Measurements from ENCODE around the gene NHLRC4. TPM values are rescaled to one million over a fixed set of nuclear protein-coding genes. Genes with fewer than 3 reads are reported as not detected.

Gene NHLRC4
- total and polyA plus RNA-seq, 2 of the 13 experiments (the other 11 are each of a cell fraction or from before 2014, with no cell fraction given): 0.40 to 0.59 TPM

DNA sequence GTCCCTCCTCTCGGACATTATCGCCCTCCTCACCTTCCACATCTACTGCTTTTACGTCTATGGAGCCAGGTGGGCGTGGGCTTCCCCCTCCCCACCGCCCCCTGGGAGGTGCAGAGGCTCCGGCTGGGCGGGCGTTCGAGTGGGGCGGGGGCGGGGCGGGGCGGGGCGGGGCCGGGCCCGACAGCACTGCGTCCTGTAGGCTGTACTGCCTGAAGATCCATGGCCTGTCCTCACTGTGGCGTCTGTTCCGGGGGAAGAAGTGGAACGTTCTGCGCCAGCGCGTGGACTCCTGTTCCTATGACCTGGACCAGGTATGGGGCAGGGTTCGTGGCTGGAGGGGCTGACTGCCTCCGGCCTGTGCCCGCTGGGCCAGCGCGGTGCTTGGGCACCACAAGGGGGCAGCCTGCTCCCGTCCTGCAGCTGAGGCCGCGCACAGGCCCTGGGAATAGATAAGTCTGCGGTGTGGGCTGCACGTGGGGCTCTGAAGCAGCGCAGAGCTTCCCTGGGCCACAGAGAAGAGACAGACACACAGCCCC lies 12.1 kb downstream of the NHLRC4 start (continued):
- TF ChIP-seq, protein P1, sequence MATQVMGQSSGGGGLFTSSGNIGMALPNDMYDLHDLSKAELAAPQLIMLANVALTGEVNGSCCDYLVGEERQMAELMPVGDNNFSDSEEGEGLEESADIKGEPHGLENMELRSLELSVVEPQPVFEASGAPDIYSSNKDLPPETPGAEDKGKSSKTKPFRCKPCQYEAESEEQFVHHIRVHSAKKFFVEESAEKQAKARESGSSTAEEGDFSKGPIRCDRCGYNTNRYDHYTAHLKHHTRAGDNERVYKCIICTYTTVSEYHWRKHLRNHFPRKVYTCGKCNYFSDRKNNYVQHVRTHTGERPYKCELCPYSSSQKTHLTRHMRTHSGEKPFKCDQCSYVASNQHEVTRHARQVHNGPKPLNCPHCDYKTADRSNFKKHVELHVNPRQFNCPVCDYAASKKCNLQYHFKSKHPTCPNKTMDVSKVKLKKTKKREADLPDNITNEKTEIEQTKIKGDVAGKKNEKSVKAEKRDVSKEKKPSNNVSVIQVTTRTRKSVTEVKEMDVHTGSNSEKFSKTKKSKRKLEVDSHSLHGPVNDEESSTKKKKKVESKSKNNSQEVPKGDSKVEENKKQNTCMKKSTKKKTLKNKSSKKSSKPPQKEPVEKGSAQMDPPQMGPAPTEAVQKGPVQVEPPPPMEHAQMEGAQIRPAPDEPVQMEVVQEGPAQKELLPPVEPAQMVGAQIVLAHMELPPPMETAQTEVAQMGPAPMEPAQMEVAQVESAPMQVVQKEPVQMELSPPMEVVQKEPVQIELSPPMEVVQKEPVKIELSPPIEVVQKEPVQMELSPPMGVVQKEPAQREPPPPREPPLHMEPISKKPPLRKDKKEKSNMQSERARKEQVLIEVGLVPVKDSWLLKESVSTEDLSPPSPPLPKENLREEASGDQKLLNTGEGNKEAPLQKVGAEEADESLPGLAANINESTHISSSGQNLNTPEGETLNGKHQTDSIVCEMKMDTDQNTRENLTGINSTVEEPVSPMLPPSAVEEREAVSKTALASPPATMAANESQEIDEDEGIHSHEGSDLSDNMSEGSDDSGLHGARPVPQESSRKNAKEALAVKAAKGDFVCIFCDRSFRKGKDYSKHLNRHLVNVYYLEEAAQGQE (IDR thresholded peaks at IDR 0.05; ENCODE audit: borderline replicate concordance in 1 of 2, low read depth in 1 of 2, low read length in 2 of 2): no peak
- TF ChIP-seq HOXD1 (CRISPR knock-in tag; IDR thresholded peaks at IDR 0.05): 0 out of 2 replicates have a peak, but pooled peaks have one; percentile 55
- TF ChIP-seq, protein P2, sequence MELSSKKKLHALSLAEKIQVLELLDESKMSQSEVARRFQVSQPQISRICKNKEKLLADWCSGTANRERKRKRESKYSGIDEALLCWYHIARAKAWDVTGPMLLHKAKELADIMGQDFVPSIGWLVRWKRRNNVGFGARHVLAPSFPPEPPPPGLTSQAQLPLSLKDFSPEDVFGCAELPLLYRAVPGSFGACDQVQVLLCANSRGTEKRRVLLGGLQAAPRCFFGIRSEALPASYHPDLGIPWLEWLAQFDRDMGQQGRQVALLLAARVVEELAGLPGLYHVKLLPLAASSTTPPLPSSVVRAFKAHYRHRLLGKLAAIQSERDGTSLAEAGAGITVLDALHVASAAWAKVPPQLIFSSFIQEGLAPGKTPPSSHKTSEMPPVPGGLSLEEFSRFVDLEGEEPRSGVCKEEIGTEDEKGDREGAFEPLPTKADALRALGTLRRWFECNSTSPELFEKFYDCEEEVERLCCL (CRISPR knock-in tag; IDR thresholded peaks at IDR 0.05; ENCODE audit: borderline replicate concordance): no peak
- no peak for TF ChIP-seq ONECUT2 (CRISPR knock-in tag; IDR thresholded peaks at IDR 0.05)
- TF ChIP-seq ZNF777 (CRISPR knock-in tag; IDR thresholded peaks at IDR 0.05): 0 out of 2 replicates have a peak, but pooled peaks have one; percentile 40
- peak; percentile 30; the same call in 1 of the 2 replicates for TF ChIP-seq ELF1 (CRISPR knock-in tag; IDR thresholded peaks at IDR 0.05)
- peak; percentile 71 for TF ChIP-seq BORCS8-MEF2B (CRISPR knock-in tag; IDR thresholded peaks at IDR 0.05)
- no peak for TF ChIP-seq FOXM1 (CRISPR knock-in tag; IDR thresholded peaks at IDR 0.05)
- TF ChIP-seq ZNF547 (CRISPR knock-in tag; IDR thresholded peaks at IDR 0.05): 0 out of 2 replicates have a peak, but pooled peaks have one; percentile 30
- TF ChIP-seq, protein P3, sequence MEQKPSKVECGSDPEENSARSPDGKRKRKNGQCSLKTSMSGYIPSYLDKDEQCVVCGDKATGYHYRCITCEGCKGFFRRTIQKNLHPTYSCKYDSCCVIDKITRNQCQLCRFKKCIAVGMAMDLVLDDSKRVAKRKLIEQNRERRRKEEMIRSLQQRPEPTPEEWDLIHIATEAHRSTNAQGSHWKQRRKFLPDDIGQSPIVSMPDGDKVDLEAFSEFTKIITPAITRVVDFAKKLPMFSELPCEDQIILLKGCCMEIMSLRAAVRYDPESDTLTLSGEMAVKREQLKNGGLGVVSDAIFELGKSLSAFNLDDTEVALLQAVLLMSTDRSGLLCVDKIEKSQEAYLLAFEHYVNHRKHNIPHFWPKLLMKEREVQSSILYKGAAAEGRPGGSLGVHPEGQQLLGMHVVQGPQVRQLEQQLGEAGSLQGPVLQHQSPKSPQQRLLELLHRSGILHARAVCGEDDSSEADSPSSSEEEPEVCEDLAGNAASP (CRISPR knock-in tag; IDR thresholded peaks at IDR 0.05; ENCODE audit: borderline replicate concordance): peak; percentile 65; the same call in 1 of the 2 replicates
- TF ChIP-seq ZNF333 (CRISPR knock-in tag; IDR thresholded peaks at IDR 0.05; ENCODE audit: borderline replicate concordance): no peak
- TF ChIP-seq, protein P4, sequence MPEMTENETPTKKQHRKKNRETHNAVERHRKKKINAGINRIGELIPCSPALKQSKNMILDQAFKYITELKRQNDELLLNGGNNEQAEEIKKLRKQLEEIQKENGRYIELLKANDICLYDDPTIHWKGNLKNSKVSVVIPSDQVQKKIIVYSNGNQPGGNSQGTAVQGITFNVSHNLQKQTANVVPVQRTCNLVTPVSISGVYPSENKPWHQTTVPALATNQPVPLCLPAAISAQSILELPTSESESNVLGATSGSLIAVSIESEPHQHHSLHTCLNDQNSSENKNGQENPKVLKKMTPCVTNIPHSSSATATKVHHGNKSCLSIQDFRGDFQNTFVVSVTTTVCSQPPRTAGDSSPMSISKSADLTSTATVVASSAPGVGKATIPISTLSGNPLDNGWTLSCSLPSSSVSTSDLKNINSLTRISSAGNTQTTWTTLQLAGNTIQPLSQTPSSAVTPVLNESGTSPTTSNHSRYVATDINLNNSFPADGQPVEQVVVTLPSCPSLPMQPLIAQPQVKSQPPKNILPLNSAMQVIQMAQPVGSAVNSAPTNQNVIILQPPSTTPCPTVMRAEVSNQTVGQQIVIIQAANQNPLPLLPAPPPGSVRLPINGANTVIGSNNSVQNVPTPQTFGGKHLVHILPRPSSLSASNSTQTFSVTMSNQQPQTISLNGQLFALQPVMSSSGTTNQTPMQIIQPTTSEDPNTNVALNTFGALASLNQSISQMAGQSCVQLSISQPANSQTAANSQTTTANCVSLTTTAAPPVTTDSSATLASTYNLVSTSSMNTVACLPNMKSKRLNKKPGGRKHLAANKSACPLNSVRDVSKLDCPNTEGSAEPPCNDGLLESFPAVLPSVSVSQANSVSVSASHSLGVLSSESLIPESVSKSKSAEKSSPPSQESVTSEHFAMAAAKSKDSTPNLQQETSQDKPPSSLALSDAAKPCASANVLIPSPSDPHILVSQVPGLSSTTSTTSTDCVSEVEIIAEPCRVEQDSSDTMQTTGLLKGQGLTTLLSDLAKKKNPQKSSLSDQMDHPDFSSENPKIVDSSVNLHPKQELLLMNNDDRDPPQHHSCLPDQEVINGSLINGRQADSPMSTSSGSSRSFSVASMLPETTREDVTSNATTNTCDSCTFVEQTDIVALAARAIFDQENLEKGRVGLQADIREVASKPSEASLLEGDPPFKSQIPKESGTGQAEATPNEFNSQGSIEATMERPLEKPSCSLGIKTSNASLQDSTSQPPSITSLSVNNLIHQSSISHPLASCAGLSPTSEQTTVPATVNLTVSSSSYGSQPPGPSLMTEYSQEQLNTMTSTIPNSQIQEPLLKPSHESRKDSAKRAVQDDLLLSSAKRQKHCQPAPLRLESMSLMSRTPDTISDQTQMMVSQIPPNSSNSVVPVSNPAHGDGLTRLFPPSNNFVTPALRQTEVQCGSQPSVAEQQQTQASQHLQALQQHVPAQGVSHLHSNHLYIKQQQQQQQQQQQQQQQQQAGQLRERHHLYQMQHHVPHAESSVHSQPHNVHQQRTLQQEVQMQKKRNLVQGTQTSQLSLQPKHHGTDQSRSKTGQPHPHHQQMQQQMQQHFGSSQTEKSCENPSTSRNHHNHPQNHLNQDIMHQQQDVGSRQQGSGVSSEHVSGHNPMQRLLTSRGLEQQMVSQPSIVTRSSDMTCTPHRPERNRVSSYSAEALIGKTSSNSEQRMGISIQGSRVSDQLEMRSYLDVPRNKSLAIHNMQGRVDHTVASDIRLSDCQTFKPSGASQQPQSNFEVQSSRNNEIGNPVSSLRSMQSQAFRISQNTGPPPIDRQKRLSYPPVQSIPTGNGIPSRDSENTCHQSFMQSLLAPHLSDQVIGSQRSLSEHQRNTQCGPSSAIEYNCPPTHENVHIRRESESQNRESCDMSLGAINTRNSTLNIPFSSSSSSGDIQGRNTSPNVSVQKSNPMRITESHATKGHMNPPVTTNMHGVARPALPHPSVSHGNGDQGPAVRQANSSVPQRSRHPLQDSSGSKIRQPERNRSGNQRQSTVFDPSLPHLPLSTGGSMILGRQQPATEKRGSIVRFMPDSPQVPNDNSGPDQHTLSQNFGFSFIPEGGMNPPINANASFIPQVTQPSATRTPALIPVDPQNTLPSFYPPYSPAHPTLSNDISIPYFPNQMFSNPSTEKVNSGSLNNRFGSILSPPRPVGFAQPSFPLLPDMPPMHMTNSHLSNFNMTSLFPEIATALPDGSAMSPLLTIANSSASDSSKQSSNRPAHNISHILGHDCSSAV (CRISPR knock-in tag; IDR thresholded peaks at IDR 0.05; ENCODE audit: borderline replicate concordance): no peak
- TF ChIP-seq HOXA5 (CRISPR knock-in tag; IDR thresholded peaks at IDR 0.05): no peak
